Measurements from ENCODE around the gene FARP1.

FARP1 gene

GRCh38 chr13:98143601-98144026, 720 bp downstream of the FARP1 start:
- DNase-seq (ENCODE audit: extremely low spot score): no peak
- TF ChIP-seq CTCF (IDR thresholded peaks at IDR 0.05; ENCODE audit: control extremely low read depth, extremely low read depth, low read depth, missing control alignments): no peak
- CTCF ChIA-PET: no interaction called here
- POLR2A ChIA-PET: no interaction called here

DNA sequence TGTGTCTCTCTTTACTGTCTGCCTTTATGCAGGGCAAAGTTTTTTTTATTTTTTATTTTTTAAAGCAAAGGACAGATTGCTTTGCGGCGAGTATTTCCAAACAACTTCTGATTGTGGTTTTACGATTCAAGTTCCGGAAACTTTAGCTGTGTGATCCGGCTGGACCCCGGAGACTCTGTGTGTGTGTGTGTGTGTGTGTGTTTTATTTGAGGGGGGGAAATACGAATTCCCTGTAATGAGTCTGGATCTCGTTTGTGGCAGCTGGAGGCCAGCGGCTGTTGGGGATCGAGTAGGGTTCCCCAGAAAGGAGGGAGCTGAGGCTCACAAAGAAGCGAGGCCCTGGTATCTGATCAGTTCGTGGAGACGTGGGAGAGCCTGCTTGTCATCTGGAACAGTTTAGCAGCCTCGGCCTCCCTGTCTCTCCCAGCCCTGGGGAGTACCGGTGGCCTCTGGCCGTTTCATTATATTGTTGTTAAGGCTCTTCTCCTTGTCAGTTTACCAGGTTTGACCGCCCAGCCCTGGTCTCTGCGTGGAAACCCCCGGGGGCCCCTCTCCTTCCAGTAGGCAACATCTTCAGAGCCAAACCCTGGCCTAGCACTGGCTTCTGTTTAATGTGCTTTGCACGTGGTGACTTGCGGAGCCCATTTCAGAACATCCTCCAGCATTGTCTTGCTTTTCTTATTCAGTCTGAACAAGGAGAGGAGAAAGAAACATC, 1.3 kb downstream of the FARP1 start:
- CTCF ChIA-PET: no interaction called here
- TF ChIP-seq CTCF (IDR thresholded peaks at IDR 0.05; ENCODE audit: control extremely low read depth, extremely low read depth, low read depth, missing control alignments): no peak
- POLR2A ChIA-PET: no interaction called here
- DNase-seq (ENCODE audit: extremely low spot score): no peak

- ChIA-PET CTCF (no interaction called here), POLR2A (no interaction called here)
- TF ChIP-seq CTCF (IDR thresholded peaks at IDR 0.05; ENCODE audit: control extremely low read depth, extremely low read depth, low read depth, missing control alignments): no peak
- no peak for DNase-seq (ENCODE audit: extremely low spot score)
These were observed 2.0 kb downstream of the FARP1 start for GRCh38 chr13:98144801-98145350.

DNA sequence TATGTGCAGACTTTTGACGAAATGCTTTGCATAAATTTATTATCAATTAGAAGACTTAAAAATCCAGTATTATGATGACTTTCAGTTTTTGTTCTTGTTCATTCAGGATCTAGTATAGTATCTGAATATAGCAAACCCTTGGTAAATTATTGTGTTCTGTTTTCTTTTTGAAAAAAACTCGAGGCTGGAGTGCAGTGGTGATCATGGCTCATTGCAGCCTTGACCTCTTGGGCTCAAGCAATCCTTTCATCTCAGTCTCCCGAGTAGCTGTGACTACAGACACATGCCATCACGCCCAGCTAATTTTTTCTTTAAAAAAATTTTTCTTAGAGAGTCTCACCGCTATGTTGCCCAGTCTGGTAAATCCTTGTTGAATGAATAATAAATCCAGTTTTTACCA, 4.6 kb downstream of the FARP1 start:
- no peak for DNase-seq (ENCODE audit: extremely low spot score)
- no peak for TF ChIP-seq CTCF (IDR thresholded peaks at IDR 0.05; ENCODE audit: control extremely low read depth, extremely low read depth, low read depth, missing control alignments)
- CTCF ChIA-PET: no interaction called here
- POLR2A ChIA-PET: no interaction called here

GRCh38 chr13:98150832-98151479, 8.1 kb downstream of the FARP1 start:
- DNase-seq (ENCODE audit: extremely low spot score): no peak
- POLR2A ChIA-PET: no interaction called here
- CTCF ChIA-PET: no interaction called here
- no peak for TF ChIP-seq CTCF (IDR thresholded peaks at IDR 0.05; ENCODE audit: control extremely low read depth, extremely low read depth, low read depth, missing control alignments)

GRCh38 chr13:98155475-98156109, 12.7 kb downstream of the FARP1 start:
- ChIA-PET CTCF (interaction anchor here (1.1 kb wide), 1 partner anchor 22 kb away, joined by 3 read pairs; no protein-coding TSS in a partner anchor), POLR2A (no interaction called here)
- no peak for DNase-seq (ENCODE audit: extremely low spot score)
- TF ChIP-seq CTCF (IDR thresholded peaks at IDR 0.05; ENCODE audit: control extremely low read depth, extremely low read depth, low read depth, missing control alignments): no peak
